SU-DHL-6 (cell line): Measurements from ENCODE around the gene MBD5.

Experiments
- H2AFZ ChIP-seq: fragments of 200-600 bp; sonication (generic); 2 replicates; pipeline ENCODE4 v1.6.1; 2014; ENCODE audit warnings: low read depth, mild to moderate bottlenecking, moderate library complexity, mixed read lengths, antibody characterized with exemption, low read length; ENCODE audit not compliant: severe bottlenecking
- H3F3A ChIP-seq: fragments of 200-600 bp; shearing (Covaris generic); 2 replicates; pipeline ENCODE4 v1.6.0; 2016; ENCODE audit warnings: antibody characterized with exemption, mild to moderate bottlenecking; ENCODE audit not compliant: insufficient read depth
- H3K27ac ChIP-seq: fragments of 200-600 bp; sonication (generic); 2 replicates; pipeline ENCODE4 v1.5.1; 2016; ENCODE audit warnings: low read depth, mild to moderate bottlenecking, low read length, moderate library complexity, mixed read lengths
- H3K27me3 ChIP-seq: fragments of 200-600 bp; sonication (generic), shearing (Covaris generic); 2 replicates; pipeline ENCODE4 v1.6.0; 2014; ENCODE audit warnings: mild to moderate bottlenecking, low read length
- H3K36me3 ChIP-seq: fragments of 200-600 bp; sonication (generic); 2 replicates; pipeline ENCODE4 v1.6.1; 2014; ENCODE audit warnings: mild to moderate bottlenecking, low read length, mixed read lengths
- H3K4me2 ChIP-seq: fragments of 300-600, 200-600 bp; shearing (Covaris generic), sonication (generic); 2 replicates; pipeline ENCODE4 v1.6.0; 2014; ENCODE audit warnings: low read length, low read depth, mild to moderate bottlenecking; ENCODE audit not compliant: poor library complexity, severe bottlenecking
- H3K4me3 ChIP-seq: fragments of 200-600 bp; sonication (generic); 2 replicates; pipeline ENCODE4 v1.5.1; 2014; ENCODE audit warnings: antibody characterized with exemption, low read length, mild to moderate bottlenecking, mixed read lengths; ENCODE audit not compliant: insufficient read depth, poor library complexity, severe bottlenecking
- H3K79me2 ChIP-seq: fragments of 200-600 bp; sonication (generic); 2 replicates; pipeline ENCODE4 v1.6.1; 2014; ENCODE audit warnings: mild to moderate bottlenecking, low read length, moderate library complexity; ENCODE audit not compliant: insufficient read depth
- H3K9ac ChIP-seq: fragments of 200-600 bp; sonication (generic); 2 replicates; pipeline ENCODE4 v1.7.0; 2014; ENCODE audit warnings: mild to moderate bottlenecking, low read length
- H3K9me2 ChIP-seq: fragments of 200-600 bp; sonication (generic); replicated peaks from 2 replicates; pipeline ENCODE4 v1.6.1; 2014; ENCODE audit warnings: low read length; ENCODE audit not compliant: insufficient read depth
- H3K9me3 ChIP-seq: fragments of 200-600 bp; sonication (generic); 2 replicates; pipeline ENCODE4 v1.6.1; 2014; ENCODE audit warnings: low read length, mixed read lengths; ENCODE audit not compliant: insufficient read depth
- H4K20me1 ChIP-seq: fragments of 200-600 bp; sonication (generic); 2 replicates; pipeline ENCODE4 v1.6.1; 2014; ENCODE audit warnings: low read depth, mild to moderate bottlenecking, antibody characterized with exemption, low read length, moderate library complexity, mixed read lengths
- EZH2phosphoT487 ChIP-seq: fragments of 200-600 bp; sonication (generic), shearing (Covaris generic); conservative IDR thresholded peaks from 2 replicates; pipeline ENCODE4 v1.6.1; 2018; ENCODE audit warnings: mild to moderate bottlenecking, antibody characterized with exemption, low read length, moderate library complexity, mixed read lengths
- TF ChIP-seq, protein P1 (sequence below): fragments of 200-600 bp; sonication (generic); IDR thresholded peaks from one replicate; pipeline ENCODE4 v1.5.1; 2017; ENCODE audit warnings: antibody characterized with exemption, mild to moderate bottlenecking, low read length, moderate library complexity; ENCODE audit not compliant: insufficient read depth, poor library complexity, severe bottlenecking

MBD5 gene

DNA sequence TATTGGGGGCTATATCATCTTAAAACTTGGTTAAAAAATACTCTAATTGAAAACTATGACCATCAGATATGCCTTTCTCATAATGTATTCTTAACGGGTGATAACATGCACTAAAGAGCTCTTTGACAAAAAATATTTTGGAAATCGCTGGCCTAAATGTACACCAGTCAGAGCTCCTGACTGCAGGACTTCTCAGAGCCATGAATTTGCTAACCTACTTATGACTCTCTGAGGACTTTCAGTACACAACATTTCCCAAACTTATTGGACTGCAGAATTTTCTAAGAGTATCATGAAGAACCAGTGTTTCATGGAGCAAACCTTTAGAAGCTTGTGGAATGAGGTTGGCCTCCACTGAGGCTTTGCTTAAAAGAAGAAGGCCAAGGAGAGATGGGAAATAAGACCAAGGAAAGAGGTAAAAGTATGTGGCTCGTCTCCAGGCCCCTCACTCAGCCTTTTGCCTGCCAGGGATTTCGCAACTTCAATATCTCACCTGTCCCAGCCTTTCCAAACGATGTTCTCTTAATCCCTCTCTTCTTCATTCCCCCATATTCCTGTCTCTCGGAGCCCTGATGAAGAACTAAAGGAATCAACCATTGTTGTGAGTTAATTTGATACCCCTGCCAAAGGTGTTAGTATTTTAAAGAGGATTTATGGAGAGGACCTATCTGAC, 534.9 kb downstream of the MBD5 start:
- no peak for TF ChIP-seq EZH2phosphoT487
- TF ChIP-seq, protein P1, sequence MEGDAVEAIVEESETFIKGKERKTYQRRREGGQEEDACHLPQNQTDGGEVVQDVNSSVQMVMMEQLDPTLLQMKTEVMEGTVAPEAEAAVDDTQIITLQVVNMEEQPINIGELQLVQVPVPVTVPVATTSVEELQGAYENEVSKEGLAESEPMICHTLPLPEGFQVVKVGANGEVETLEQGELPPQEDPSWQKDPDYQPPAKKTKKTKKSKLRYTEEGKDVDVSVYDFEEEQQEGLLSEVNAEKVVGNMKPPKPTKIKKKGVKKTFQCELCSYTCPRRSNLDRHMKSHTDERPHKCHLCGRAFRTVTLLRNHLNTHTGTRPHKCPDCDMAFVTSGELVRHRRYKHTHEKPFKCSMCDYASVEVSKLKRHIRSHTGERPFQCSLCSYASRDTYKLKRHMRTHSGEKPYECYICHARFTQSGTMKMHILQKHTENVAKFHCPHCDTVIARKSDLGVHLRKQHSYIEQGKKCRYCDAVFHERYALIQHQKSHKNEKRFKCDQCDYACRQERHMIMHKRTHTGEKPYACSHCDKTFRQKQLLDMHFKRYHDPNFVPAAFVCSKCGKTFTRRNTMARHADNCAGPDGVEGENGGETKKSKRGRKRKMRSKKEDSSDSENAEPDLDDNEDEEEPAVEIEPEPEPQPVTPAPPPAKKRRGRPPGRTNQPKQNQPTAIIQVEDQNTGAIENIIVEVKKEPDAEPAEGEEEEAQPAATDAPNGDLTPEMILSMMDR, result no peak
- no peaks in the 10 kb centered on the region for H3K27me3 ChIP-seq
- H3K4me3 ChIP-seq, result no peak overlapping the region
- H3K36me3 ChIP-seq, result no peaks in the 10 kb centered on the region
- H3K9me3 ChIP-seq, result no peaks in the 10 kb centered on the region
- H3K27ac ChIP-seq, result no peak overlapping the region
- H3K4me2 ChIP-seq, result no peak overlapping the region
- no peaks in the 10 kb centered on the region for H3K9me2 ChIP-seq
- no peaks in the 10 kb centered on the region for H3K79me2 ChIP-seq
- no peaks in the 10 kb centered on the region for H3F3A ChIP-seq
- H3K9ac ChIP-seq, result no peak overlapping the region
- H4K20me1 ChIP-seq, result no peaks in the 10 kb centered on the region
- no peak overlapping the region for H2AFZ ChIP-seq

DNA sequence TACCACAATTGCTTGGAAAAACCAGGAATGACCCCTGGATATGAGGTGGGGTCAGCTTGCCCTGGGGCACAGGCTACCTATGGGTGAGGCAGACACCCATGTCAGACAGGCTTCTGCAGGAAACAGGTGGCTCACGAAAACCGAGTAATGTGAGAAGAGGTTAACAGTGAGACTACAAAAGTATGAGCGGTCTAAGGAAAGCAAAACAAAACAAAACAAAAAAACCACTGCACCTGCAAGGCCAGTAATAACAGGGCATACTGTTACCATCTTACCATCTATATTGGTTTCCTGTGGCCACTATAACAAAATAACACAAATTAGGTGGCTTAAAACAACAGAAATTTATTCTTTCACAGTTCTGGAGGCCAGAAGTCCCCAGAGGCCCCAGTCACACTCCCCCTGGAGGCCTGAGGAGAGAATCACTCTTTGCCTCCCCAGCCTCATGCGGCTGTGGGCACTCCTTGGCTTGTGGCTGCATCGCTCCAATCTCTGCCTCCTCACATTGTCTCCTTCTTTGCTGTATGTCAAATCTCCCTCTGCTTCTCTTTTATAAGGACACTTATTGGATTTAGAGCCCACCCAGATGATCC, 537.0 kb downstream of the MBD5 start:
- Histone ChIP-seq H3K4me3 (no peak overlapping the region), H4K20me1 (no peaks in the 10 kb centered on the region), H3K27me3 (no peaks in the 10 kb centered on the region), H3K9me3 (no peaks in the 10 kb centered on the region), H3K27ac (no peak overlapping the region), H3K9ac (no peak overlapping the region), H3K4me2 (no peak overlapping the region), H3K9me2 (no peaks in the 10 kb centered on the region), H3K36me3 (no peaks in the 10 kb centered on the region), H3K79me2 (no peaks in the 10 kb centered on the region), H2AFZ (no peak overlapping the region), H3F3A (no peaks in the 10 kb centered on the region)
- TF ChIP-seq, protein P1, result no peak
- TF ChIP-seq EZH2phosphoT487, result no peak

DNA sequence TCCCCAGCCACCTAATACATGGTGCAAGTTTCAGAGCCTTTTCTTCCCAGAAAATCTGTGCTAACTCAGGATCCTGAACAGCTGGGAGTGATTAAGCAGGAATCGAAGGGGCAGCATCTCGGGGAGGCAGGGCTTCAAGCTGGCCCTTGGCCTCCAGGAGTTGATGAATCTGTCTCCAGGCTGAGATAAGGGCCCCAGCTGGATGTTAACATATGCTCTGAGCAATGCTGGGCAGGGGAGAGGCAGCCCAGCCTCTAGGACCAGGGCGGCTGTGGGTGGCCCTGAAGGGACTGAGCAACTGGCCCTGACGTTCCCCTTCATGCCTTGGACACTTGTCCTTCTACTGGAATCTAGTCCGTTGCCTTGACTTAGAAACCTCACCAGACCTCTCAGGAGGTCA, 539.6 kb downstream of the MBD5 start:
- H3F3A ChIP-seq, result no peaks in the 10 kb centered on the region
- H3K4me2 ChIP-seq, result no peak overlapping the region
- no peak overlapping the region for H3K4me3 ChIP-seq
- H4K20me1 ChIP-seq, result no peaks in the 10 kb centered on the region
- H3K9ac ChIP-seq, result no peak overlapping the region
- H3K9me2 ChIP-seq, result no peaks in the 10 kb centered on the region
- H3K27ac ChIP-seq, result no peak overlapping the region
- H3K36me3 ChIP-seq, result no peaks in the 10 kb centered on the region
- no peaks in the 10 kb centered on the region for H3K27me3 ChIP-seq
- TF ChIP-seq, protein P1, result no peak
- no peak for TF ChIP-seq EZH2phosphoT487
- no peaks in the 10 kb centered on the region for H3K79me2 ChIP-seq
- H2AFZ ChIP-seq, result no peak overlapping the region
- H3K9me3 ChIP-seq, result no peaks in the 10 kb centered on the region
